Ishikawa (cell line): ENCODE results near the gene ADAT1.

Experiments
- MAX ChIP-seq: IDR thresholded peaks from 2 replicates; pipeline ENCODE4 v1.6.1; 2012
- RAD21 ChIP-seq: IDR thresholded peaks from 2 replicates; pipeline ENCODE4 v1.6.1; 2012; ENCODE audit warnings: low read depth
- TEAD4 ChIP-seq: IDR thresholded peaks from 2 replicates; pipeline ENCODE4 v1.6.1; 2012

DNA sequence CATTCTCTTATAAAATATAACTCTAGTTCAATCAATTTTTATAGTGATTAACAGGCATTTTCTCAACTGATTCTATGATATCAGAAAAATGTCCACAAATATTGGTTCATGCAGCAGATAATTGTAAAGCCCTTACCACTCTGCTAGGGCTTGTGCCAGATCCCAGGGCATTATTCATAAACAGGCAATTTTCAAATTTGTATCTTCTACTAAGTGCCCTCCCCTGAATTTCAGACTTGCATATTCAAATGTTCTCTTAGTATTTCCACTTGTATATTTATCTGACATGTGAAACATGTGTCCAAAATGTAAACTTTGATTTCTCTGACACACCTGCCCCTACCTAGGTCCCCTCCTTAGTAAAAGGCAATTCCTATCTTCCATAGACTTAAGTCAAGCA, 44.4 kb upstream of the ADAT1 start:
- TF ChIP-seq RAD21 = no peak
- TF ChIP-seq MAX = no peak
- no peak for TF ChIP-seq TEAD4
